ENCODE measurements around the gene SND1.
"Not testable (repeated sequence)": the region's sequence is repeated elsewhere in the genome, so short reads cannot be mapped to it uniquely, and the experiment has no call there.

The SND1 gene

GRCh38 chr7:127809261-127809702, 157.3 kb downstream of the SND1 start:
- DNase-seq, result no peak

GRCh38 chr7:127810113-127810512, 158.1 kb downstream of the SND1 start:
- no peak for DNase-seq

GRCh38 chr7:127810696-127811660, 159.0 kb downstream of the SND1 start:
- no peak for DNase-seq

GRCh38 chr7:127812540-127812939, 160.5 kb downstream of the SND1 start:
- DNase-seq, result no peak

GRCh38 chr7:127813991-127814541, 162.1 kb downstream of the SND1 start:
- DNase-seq, result no peak

GRCh38 chr7:127815631-127816145, 163.7 kb downstream of the SND1 start:
- no peak for DNase-seq

GRCh38 chr7:127816354-127817190, 164.6 kb downstream of the SND1 start:
- DNase-seq, result no peak

- DNase-seq, result no peak
Measured at GRCh38 chr7:127817466-127817865, 165.5 kb downstream of the SND1 start.

- DNase-seq, result no peak
Measured at GRCh38 chr7:127818306-127818705, 166.3 kb downstream of the SND1 start.

GRCh38 chr7:127819975-127820731, 168.2 kb downstream of the SND1 start:
- no peak for DNase-seq

GRCh38 chr7:127820732-127821085, 168.7 kb downstream of the SND1 start:
- no peak for DNase-seq

- DNase-seq, result no peak
Measured at GRCh38 chr7:127821146-127821545, 169.2 kb downstream of the SND1 start.

- DNase-seq, result no peak
Measured at GRCh38 chr7:127822822-127823508, 171.0 kb downstream of the SND1 start.

GRCh38 chr7:127824682-127825081, 172.7 kb downstream of the SND1 start:
- DNase-seq, result no peak

GRCh38 chr7:127828843-127829500, 177.0 kb downstream of the SND1 start:
- no peak for DNase-seq

- DNase-seq, result no peak
Measured at GRCh38 chr7:127831318-127832219, 179.6 kb downstream of the SND1 start.

- DNase-seq, result no peak
Measured at GRCh38 chr7:127832592-127832991, 180.6 kb downstream of the SND1 start.

GRCh38 chr7:127833641-127834040, 181.6 kb downstream of the SND1 start:
- no peak for DNase-seq

- DNase-seq, result no peak
Measured at GRCh38 chr7:127835679-127836078, 183.7 kb downstream of the SND1 start.

GRCh38 chr7:127837816-127838410, 185.9 kb downstream of the SND1 start:
- not testable (repeated sequence) for DNase-seq

Measured in NCI-H446 (cell line).